Neutrophil (primary cell): ENCODE measurements around the gene RCL1.

Experiments used
- H3K27ac ChIP-seq: fragments of 200-600 bp; sonication (generic); 2 replicates; pipeline ENCODE4 v1.5.1; 2016; ENCODE audit warnings: mild to moderate bottlenecking, moderate library complexity
- H3K27me3 ChIP-seq: fragments of 200-600 bp; sonication (generic); 2 replicates; pipeline ENCODE4 v1.6.0; 2016; ENCODE audit warnings: mild to moderate bottlenecking
- H3K36me3 ChIP-seq: fragments of 200-600 bp; sonication (generic); 2 replicates; pipeline ENCODE4 v1.5.1; 2017
- H3K4me1 ChIP-seq, 2 experiments: fragments of 200-600 bp in 1 of 2; sonication (generic) in 1 of 2; 1 replicate in 1 of 2; 2 replicates in 1 of 2; pipeline versions ENCODE4 v1.5.1 to v1.6.1; 2013 to 2016; ENCODE audit warnings: low read depth in 1 of 2, low read length in 1 of 2, mild to moderate bottlenecking in 1 of 2, moderate library complexity in 1 of 2; ENCODE audit not compliant: control insufficient read depth in 1 of 2, insufficient read depth in 1 of 2
- H3K4me3 ChIP-seq, 2 experiments: fragments of 200-600 bp in 1 of 2; sonication (generic) in 1 of 2; 1 replicate in 1 of 2; 2 replicates in 1 of 2; pipeline ENCODE4 v1.5.1; 2013 to 2016; ENCODE audit warnings: low read depth in 1 of 2, low read length in 1 of 2, mild to moderate bottlenecking in 1 of 2, moderate library complexity in 1 of 2
- H3K9me3 ChIP-seq: fragments of 200-600 bp; sonication (generic); 2 replicates; pipeline ENCODE4 v1.5.1; 2016
- TF ChIP-seq, protein P1 (sequence below): fragments of 200-600 bp; sonication (generic); IDR thresholded peaks from 2 replicates; pipeline ENCODE4 v1.5.1; 2016; ENCODE audit warnings: antibody characterized with exemption

The RCL1 gene

DNA sequence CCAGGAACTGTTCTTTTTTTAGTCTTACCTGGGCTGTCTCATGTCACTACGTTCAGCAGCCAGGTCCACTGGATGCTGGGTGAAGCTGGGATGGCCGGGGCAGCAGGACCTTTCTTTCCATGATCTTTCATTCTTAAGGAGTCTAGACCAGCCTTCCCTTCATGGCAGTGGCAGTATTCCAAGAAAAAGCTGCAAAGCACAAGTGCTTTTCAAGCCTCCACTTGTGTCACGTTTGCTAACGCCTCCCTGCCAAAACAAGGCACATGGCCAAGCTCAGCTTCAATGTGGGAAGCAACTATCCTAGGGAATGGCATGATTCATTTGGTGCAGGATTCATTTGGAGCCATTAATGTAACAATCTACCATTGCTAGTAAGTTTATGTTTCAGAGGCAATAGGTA, 94.8 kb downstream of the RCL1 start:
- H3K27me3 ChIP-seq, result no peaks in the 10 kb centered on the region
- no peaks in the 10 kb centered on the region for H3K9me3 ChIP-seq
- no peak overlapping the region for H3K4me3 ChIP-seq
- TF ChIP-seq, protein P1, sequence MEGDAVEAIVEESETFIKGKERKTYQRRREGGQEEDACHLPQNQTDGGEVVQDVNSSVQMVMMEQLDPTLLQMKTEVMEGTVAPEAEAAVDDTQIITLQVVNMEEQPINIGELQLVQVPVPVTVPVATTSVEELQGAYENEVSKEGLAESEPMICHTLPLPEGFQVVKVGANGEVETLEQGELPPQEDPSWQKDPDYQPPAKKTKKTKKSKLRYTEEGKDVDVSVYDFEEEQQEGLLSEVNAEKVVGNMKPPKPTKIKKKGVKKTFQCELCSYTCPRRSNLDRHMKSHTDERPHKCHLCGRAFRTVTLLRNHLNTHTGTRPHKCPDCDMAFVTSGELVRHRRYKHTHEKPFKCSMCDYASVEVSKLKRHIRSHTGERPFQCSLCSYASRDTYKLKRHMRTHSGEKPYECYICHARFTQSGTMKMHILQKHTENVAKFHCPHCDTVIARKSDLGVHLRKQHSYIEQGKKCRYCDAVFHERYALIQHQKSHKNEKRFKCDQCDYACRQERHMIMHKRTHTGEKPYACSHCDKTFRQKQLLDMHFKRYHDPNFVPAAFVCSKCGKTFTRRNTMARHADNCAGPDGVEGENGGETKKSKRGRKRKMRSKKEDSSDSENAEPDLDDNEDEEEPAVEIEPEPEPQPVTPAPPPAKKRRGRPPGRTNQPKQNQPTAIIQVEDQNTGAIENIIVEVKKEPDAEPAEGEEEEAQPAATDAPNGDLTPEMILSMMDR, result no peak
- peaks cover 6% of the 10 kb centered on the region in 2 experiments for H3K4me1 ChIP-seq
- no peaks in the 10 kb centered on the region for H3K36me3 ChIP-seq
- H3K27ac ChIP-seq, result no peak overlapping the region

DNA sequence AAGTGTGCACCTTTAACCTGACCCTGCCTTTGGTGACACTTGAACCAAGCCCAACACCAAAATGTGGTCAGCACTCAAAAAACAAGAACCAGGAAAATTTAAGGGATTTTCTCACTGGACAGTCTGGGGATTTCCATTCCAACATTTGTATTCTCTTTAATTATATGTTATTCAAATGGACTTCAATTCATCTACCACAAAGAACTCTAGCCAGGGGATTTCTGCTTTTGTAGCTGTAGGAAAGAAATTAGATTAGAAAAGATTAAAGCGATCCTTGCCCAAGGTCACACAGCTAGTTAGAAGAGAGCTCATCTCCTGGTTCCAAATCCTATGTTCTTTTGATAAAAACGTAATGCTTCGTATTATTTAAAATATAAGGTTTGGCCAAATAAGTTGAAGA, 97.5 kb downstream of the RCL1 start:
- H3K27ac ChIP-seq, result no peak overlapping the region
- no peak overlapping the region for H3K4me3 ChIP-seq
- H3K4me1 ChIP-seq, result peaks cover 6% of the 10 kb centered on the region in 2 experiments
- H3K27me3 ChIP-seq, result no peaks in the 10 kb centered on the region
- H3K9me3 ChIP-seq, result no peaks in the 10 kb centered on the region
- no peaks in the 10 kb centered on the region for H3K36me3 ChIP-seq
- TF ChIP-seq, protein P1, result no peak

DNA sequence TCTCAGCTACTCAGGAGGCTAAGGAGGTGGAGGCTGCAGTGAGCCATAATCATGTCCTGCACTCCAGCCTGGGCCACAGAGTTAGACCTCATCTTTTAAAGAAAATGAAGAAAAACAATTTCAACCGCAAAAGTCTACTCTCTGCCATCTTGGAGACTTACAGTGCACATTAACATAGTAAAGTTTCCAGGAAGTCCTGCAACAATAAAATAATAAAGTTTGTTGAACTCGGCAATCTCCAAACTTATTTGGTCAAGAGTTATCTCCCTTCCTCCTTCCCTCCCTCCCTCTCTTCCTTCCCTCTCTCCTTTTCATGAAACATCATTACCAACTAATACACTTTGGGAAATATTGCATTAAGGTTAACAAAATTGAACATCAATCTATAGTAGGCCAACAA, 98.2 kb downstream of the RCL1 start:
- Histone ChIP-seq H3K36me3 (no peaks in the 10 kb centered on the region), H3K27ac (no peak overlapping the region), H3K4me3 (no peak overlapping the region), H3K9me3 (no peaks in the 10 kb centered on the region), H3K27me3 (no peaks in the 10 kb centered on the region), H3K4me1 (peaks cover 6% of the 10 kb centered on the region in 2 experiments)
- TF ChIP-seq, protein P1, result no peak

DNA sequence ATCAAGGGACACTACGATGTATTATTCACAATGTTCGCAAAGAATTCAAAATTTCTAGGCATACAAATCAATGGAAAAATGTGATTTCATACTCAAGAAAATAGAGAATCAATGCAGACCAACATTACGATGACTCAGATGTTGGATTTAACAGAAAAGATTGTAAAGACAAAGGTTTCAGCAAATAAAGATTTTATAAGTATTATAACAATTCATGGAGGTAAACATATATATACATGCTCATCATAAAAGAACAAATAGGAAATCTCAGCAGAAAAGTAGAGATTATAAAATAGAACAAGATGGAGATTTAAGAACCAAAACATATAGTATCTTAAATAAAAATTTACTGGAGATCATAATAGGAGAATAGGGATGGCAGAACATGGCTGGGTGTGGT, 98.9 kb downstream of the RCL1 start:
- TF ChIP-seq, protein P1, result no peak

DNA sequence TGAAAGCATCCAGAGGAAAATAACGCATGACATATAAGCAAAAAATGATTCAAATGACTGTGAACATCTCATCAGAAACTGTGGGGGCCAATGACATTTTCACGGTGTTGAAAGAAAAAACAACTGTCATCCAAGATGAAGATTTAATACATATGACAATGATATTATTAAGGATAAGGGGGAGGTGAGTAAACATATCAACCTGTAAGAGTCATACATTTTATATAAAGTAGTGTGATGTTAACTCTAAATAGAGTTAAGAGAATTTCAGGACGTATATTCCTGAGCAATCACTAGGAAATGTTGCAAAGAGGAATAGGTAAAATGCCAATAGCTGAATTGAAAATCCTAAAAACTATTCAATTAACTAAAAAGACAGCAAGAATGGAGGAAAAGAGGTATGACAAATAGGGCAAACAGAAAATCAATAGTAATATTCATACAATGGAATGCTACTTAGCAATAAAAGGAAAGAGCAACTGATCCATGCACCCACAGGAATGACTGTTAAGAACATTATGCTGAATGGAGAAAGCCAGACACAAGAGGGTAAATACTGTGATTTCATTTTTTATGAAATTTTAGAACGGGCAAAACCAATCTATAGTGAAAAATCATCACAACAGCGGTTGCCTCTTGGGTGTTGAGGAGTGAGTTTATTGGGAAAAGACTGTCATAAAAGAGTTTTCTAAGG, 99.9 kb downstream of the RCL1 start:
- H3K4me1 ChIP-seq, result no peaks in the 10 kb centered on the region
- H3K27me3 ChIP-seq, result no peaks in the 10 kb centered on the region
- TF ChIP-seq, protein P1, result no peak
- H3K36me3 ChIP-seq, result no peaks in the 10 kb centered on the region
- H3K27ac ChIP-seq, result no peak overlapping the region
- no peak overlapping the region for H3K4me3 ChIP-seq
- no peaks in the 10 kb centered on the region for H3K9me3 ChIP-seq

More for the DNA sequence above, 98.9 kb downstream of the RCL1 start:
- no peak overlapping the region for H3K27ac ChIP-seq
- peaks cover 2% of the 10 kb centered on the region in 2 experiments for H3K4me1 ChIP-seq
- H3K9me3 ChIP-seq, result no peaks in the 10 kb centered on the region
- no peak overlapping the region for H3K4me3 ChIP-seq
- no peaks in the 10 kb centered on the region for H3K27me3 ChIP-seq
- H3K36me3 ChIP-seq, result no peaks in the 10 kb centered on the region
